ENCODE data around the gene POU1F1.

POU1F1 gene

DNA sequence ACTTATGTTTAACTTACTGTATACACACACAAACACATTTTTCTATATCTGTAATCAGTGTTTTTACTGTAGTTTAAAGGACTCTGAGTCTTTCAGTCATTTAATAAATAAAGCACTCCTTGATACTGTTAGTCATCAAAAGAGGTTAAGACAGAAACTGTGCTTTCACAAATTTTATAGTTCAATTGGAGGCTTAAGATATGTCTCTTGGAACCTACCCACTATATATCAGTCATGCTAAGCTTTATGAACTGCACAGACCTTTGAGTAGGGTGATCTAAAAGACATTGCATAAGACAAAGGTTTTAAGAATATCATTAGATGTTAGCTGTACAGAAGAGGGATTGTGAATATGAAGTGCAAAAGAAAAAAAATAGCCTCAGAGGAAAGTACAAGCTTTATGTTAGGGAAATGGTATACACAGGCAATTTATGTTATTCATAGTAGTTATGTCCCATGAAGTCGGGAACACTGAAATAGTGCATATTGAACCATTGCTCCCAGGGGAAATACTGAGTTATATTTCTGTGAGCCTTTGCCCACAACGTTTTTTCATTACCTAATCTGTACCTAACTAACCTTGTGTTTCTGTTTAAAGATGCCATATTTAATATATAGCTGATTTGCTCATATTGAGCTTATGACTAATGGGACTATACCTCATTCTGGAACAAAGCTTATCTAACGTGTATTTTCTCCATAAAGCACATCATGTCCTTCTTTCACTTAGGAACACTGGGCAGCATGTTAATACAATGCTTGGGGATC is 29.5 kb downstream of the POU1F1 start:
- H3K4me1 ChIP-seq (ENCODE audit: low read length): no peaks in the 10 kb centered on the region
- no peaks in the 10 kb centered on the region for H3K9me3 ChIP-seq (ENCODE audit: insufficient read depth, low read length)
- H3K36me3 ChIP-seq (replicated peaks; ENCODE audit: low read depth, low read length): peaks cover 12% of the 10 kb centered on the region
- no peak overlapping the region for H3K9ac ChIP-seq (ENCODE audit: low read length)
- H2AFZ ChIP-seq (ENCODE audit: low read depth, low read length): no peak overlapping the region
- no peaks in the 10 kb centered on the region for H4K20me1 ChIP-seq (ENCODE audit: insufficient read depth, low read length)
- TF ChIP-seq, protein P1, sequence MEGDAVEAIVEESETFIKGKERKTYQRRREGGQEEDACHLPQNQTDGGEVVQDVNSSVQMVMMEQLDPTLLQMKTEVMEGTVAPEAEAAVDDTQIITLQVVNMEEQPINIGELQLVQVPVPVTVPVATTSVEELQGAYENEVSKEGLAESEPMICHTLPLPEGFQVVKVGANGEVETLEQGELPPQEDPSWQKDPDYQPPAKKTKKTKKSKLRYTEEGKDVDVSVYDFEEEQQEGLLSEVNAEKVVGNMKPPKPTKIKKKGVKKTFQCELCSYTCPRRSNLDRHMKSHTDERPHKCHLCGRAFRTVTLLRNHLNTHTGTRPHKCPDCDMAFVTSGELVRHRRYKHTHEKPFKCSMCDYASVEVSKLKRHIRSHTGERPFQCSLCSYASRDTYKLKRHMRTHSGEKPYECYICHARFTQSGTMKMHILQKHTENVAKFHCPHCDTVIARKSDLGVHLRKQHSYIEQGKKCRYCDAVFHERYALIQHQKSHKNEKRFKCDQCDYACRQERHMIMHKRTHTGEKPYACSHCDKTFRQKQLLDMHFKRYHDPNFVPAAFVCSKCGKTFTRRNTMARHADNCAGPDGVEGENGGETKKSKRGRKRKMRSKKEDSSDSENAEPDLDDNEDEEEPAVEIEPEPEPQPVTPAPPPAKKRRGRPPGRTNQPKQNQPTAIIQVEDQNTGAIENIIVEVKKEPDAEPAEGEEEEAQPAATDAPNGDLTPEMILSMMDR (IDR thresholded peaks at IDR 0.05; ENCODE audit: low read depth, low read length): no peak
- no peak for TF ChIP-seq EZH2phosphoT487 (IDR thresholded peaks at IDR 0.05; ENCODE audit: low read depth)
- no peak overlapping the region for H3K4me3 ChIP-seq (ENCODE audit: low read length)
- H3K27ac ChIP-seq (ENCODE audit: low read length): no peak overlapping the region
- H3K27me3 ChIP-seq (ENCODE audit: low read depth, low read length): no peaks in the 10 kb centered on the region
- H3K4me2 ChIP-seq (ENCODE audit: low read length): no peak overlapping the region
- no peaks in the 10 kb centered on the region for H3K79me2 ChIP-seq (ENCODE audit: low read length)

GRCh38 chr3:87236093-87236492 is 40.3 kb downstream of the POU1F1 start:
- Histone ChIP-seq H3K9ac (ENCODE audit: low read length) (no peak overlapping the region), H3K27me3 (ENCODE audit: low read depth, low read length) (no peaks in the 10 kb centered on the region), H4K20me1 (ENCODE audit: insufficient read depth, low read length) (peaks cover 36% of the 10 kb centered on the region), H3K4me1 (ENCODE audit: low read length) (no peaks in the 10 kb centered on the region), H3K27ac (ENCODE audit: low read length) (no peak overlapping the region), H3K4me3 (ENCODE audit: low read length) (no peak overlapping the region), H3K79me2 (ENCODE audit: low read length) (peaks cover 28% of the 10 kb centered on the region), H3K4me2 (ENCODE audit: low read length) (no peak overlapping the region), H2AFZ (ENCODE audit: low read depth, low read length) (no peak overlapping the region), H3K36me3 (replicated peaks; ENCODE audit: low read depth, low read length) (peaks cover 12% of the 10 kb centered on the region), H3K9me3 (ENCODE audit: insufficient read depth, low read length) (no peaks in the 10 kb centered on the region)
- no peak for TF ChIP-seq EZH2phosphoT487 (IDR thresholded peaks at IDR 0.05; ENCODE audit: low read depth)
- TF ChIP-seq, protein P1 (IDR thresholded peaks at IDR 0.05; ENCODE audit: low read depth, low read length): no peak

- no peak overlapping the region for H3K4me2 ChIP-seq (ENCODE audit: low read length)
- no peak overlapping the region for H3K4me3 ChIP-seq (ENCODE audit: low read length)
- H3K27ac ChIP-seq (ENCODE audit: low read length): no peak overlapping the region
- peaks cover under 1% of the 10 kb centered on the region; the same call in 1 of the 2 replicates for H3K4me1 ChIP-seq (ENCODE audit: low read length)
- no peaks in the 10 kb centered on the region for H3K27me3 ChIP-seq (ENCODE audit: low read depth, low read length)
- H3K9me3 ChIP-seq (ENCODE audit: insufficient read depth, low read length): no peaks in the 10 kb centered on the region
- H3K36me3 ChIP-seq (replicated peaks; ENCODE audit: low read depth, low read length): peaks cover 7% of the 10 kb centered on the region
- TF ChIP-seq, protein P1 (IDR thresholded peaks at IDR 0.05; ENCODE audit: low read depth, low read length): no peak
- no peak overlapping the region for H2AFZ ChIP-seq (ENCODE audit: low read depth, low read length)
- peaks cover 40% of the 10 kb centered on the region for H4K20me1 ChIP-seq (ENCODE audit: insufficient read depth, low read length)
- H3K79me2 ChIP-seq (ENCODE audit: low read length): peaks cover 50% of the 10 kb centered on the region
- H3K9ac ChIP-seq (ENCODE audit: low read length): no peak overlapping the region
These were observed 42.6 kb downstream of the POU1F1 start for GRCh38 chr3:87233805-87234204.

DNA sequence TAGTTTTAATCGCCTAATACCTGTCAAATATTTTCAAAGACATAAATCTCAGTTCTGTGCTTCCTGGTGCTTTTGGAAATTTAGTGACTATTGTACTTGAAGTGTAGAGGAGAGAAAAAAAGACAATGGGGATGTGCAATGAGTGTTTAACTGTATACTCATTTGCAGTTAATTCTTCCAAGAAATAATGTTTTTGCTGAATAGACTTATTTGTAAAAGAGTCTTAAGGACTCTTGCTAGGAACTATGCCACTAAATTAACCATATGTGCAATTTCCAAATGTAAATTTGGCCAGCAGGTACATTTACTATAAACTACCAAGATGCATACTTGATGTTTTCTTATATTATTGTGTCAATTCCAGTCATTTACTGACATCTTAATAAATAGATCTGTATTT is 47.3 kb downstream of the POU1F1 start:
- no peak overlapping the region for H3K4me3 ChIP-seq (ENCODE audit: low read length)
- H3K9ac ChIP-seq (ENCODE audit: low read length): no peak overlapping the region
- peaks cover 37% of the 10 kb centered on the region; the same call in 1 of the 2 replicates for H4K20me1 ChIP-seq (ENCODE audit: insufficient read depth, low read length)
- peaks cover 12% of the 10 kb centered on the region for H3K4me1 ChIP-seq (ENCODE audit: low read length)
- H3K27ac ChIP-seq (ENCODE audit: low read length): no peak overlapping the region
- no peaks in the 10 kb centered on the region for H3K9me3 ChIP-seq (ENCODE audit: insufficient read depth, low read length)
- H3K4me2 ChIP-seq (ENCODE audit: low read length): no peak overlapping the region
- H3K36me3 ChIP-seq (replicated peaks; ENCODE audit: low read depth, low read length): peaks cover 2% of the 10 kb centered on the region
- no peak overlapping the region for H2AFZ ChIP-seq (ENCODE audit: low read depth, low read length)
- TF ChIP-seq EZH2phosphoT487 (IDR thresholded peaks at IDR 0.05; ENCODE audit: low read depth): no peak
- TF ChIP-seq, protein P1 (IDR thresholded peaks at IDR 0.05; ENCODE audit: low read depth, low read length): no peak
- H3K79me2 ChIP-seq (ENCODE audit: low read length): peaks cover 60% of the 10 kb centered on the region
- H3K27me3 ChIP-seq (ENCODE audit: low read depth, low read length): no peaks in the 10 kb centered on the region
